K562 (cell line): Measurements from ENCODE around the gene TOR1A. TPM values are rescaled to one million over a fixed set of nuclear protein-coding genes. Genes with fewer than 3 reads are reported as not detected.

ENCODE experiments used
- BDP1 ChIP-seq: IDR thresholded peaks from 3 replicates; pipeline ENCODE4 v1.6.1; 2011; ENCODE audit not compliant: insufficient read length, insufficient read depth
- CC2D1A ChIP-seq: fragments of 450-650 bp; IDR thresholded peaks from 2 replicates; pipeline ENCODE4 v1.6.1; 2017; ENCODE audit warnings: mild to moderate bottlenecking
- CCAR2 ChIP-seq: fragments of 200-400 bp; formaldehyde crosslinking; IDR thresholded peaks from 2 replicates; pipeline ENCODE4 v1.6.1; 2017; ENCODE audit warnings: mild to moderate bottlenecking, low read depth, low read length
- ELK1 ChIP-seq: sonication (generic); formaldehyde crosslinking; IDR thresholded peaks from 2 replicates; pipeline ENCODE4 v1.8.1; 2022; ENCODE audit warnings: missing genetic modification reagents
- EP300 ChIP-seq: IDR thresholded peaks from 2 replicates; pipeline ENCODE4 v1.6.1; 2012; ENCODE audit warnings: low read length, improper control_type of control experiment
- ETS1 ChIP-seq: conservative IDR thresholded peaks from 2 replicates; pipeline ENCODE4 v1.6.1; 2011; ENCODE audit warnings: low read depth, mild to moderate bottlenecking, low read length; ENCODE audit not compliant: control insufficient read depth
- FOSL1 ChIP-seq: fragments of 200-800 bp; sonication (Bioruptor generic); conservative IDR thresholded peaks from 2 replicates; pipeline ENCODE4 v1.6.1; 2016; ENCODE audit warnings: missing genetic modification characterization, missing compliant biosample characterization
- GABPA ChIP-seq: fragments of 200-800 bp; sonication (Bioruptor generic); conservative IDR thresholded peaks from 2 replicates; pipeline ENCODE4 v1.6.1; 2016; ENCODE audit warnings: low read depth, missing genetic modification characterization, missing compliant biosample characterization
- HMG20B ChIP-seq: fragments of 250-450 bp; sonication (Bioruptor Pico); IDR thresholded peaks from 2 replicates; pipeline ENCODE4 v1.5.0; 2021; ENCODE audit warnings: mild to moderate bottlenecking
- HNRNPLL ChIP-seq: fragments of 200-400 bp; formaldehyde crosslinking; IDR thresholded peaks from 2 replicates; pipeline ENCODE4 v1.6.1; 2017; ENCODE audit warnings: low read length, low read depth, mild to moderate bottlenecking; ENCODE audit not compliant: poor library complexity, severe bottlenecking
- IRF2 ChIP-seq: sonication (generic); formaldehyde crosslinking; IDR thresholded peaks from 2 replicates; pipeline ENCODE4 v1.8.1; 2022; ENCODE audit warnings: mild to moderate bottlenecking, missing genetic modification reagents
- MEF2D ChIP-seq: conservative IDR thresholded peaks from 2 replicates; pipeline ENCODE4 v1.6.1; 2016; ENCODE audit warnings: low read depth, missing genetic modification characterization, missing compliant biosample characterization
- NFXL1 ChIP-seq: fragments of 450-650 bp; formaldehyde crosslinking; IDR thresholded peaks from 2 replicates; pipeline ENCODE4 v1.4.0; 2021; ENCODE audit warnings: mild to moderate bottlenecking
- PBX2 ChIP-seq, 2 experiments: IDR thresholded peaks in 1 of 2; conservative IDR thresholded peaks in 1 of 2; 2 replicates each; pipeline ENCODE4 v1.6.1; 2016; ENCODE audit warnings: low read depth in 2 of 2, mild to moderate bottlenecking in 1 of 2, missing compliant biosample characterization in 1 of 2, missing genetic modification characterization in 1 of 2, moderate library complexity in 1 of 2
- RBM39 ChIP-seq: fragments of 200-400 bp; formaldehyde crosslinking; optimal IDR thresholded peaks from 2 replicates; pipeline ENCODE3; 2018; ENCODE audit warnings: low read depth, low read length
- RFX1 ChIP-seq: fragments of 450-650 bp; IDR thresholded peaks from 2 replicates; pipeline ENCODE4 v1.6.1; 2016; ENCODE audit warnings: mild to moderate bottlenecking, moderate library complexity
- SRSF1 ChIP-seq: fragments of 200-400 bp; formaldehyde crosslinking; IDR thresholded peaks from 2 replicates; pipeline ENCODE4 v1.6.1; 2017; ENCODE audit warnings: mild to moderate bottlenecking, low read depth, low read length, moderate library complexity
- TAF9B ChIP-seq: fragments of 450-650 bp; IDR thresholded peaks from 2 replicates; pipeline ENCODE4 v1.6.1; 2018; ENCODE audit warnings: mild to moderate bottlenecking; ENCODE audit not compliant: partially characterized antibody
- TBL1XR1 ChIP-seq, 2 experiments: IDR thresholded peaks; 2 replicates each; pipeline ENCODE4 v1.6.1; 2012; ENCODE audit warnings: improper control_type of control experiment in 2 of 2, low read length in 2 of 2, mild to moderate bottlenecking in 1 of 2
- ZNF398 ChIP-seq: fragments of 250-450 bp; sonication (Bioruptor Pico); IDR thresholded peaks from 2 replicates; pipeline ENCODE4 v1.8.0; 2021; ENCODE audit warnings: moderate library complexity, mild to moderate bottlenecking, inconsistent platforms
- polyA plus RNA-seq, 8 experiments: library from polyadenylated mRNA; depleted of rRNA in 4 of 8; stranded (reverse) in 5 of 8; unstranded in 3 of 8; fragments of >200 nt; fragmentation: Nextera tagmentation in 2 of 8; fragmentation: Illumina TruSeq in 1 of 8; extraction: Ambion mirVana in 2 of 8; extraction: Trizol in 1 of 8; gene quantifications; 2 replicates each; pipeline versions ENCODE4 v1.2.1 to v1.2.3, GENCODE V29; 2011 to 2014; ENCODE audit warnings: inconsistent platforms in 1 of 8, missing spikeins in 1 of 8
- total RNA-seq, 7 experiments: library from RNA; depleted of rRNA in 6 of 7; stranded (reverse); fragments of >200 nt in 6 of 7; fragmentation: Illumina TruSeq in 2 of 7; extraction: Trizol in 2 of 7; gene quantifications; 2 replicates each; pipeline versions ENCODE4 v1.2.1 to v1.2.3, GENCODE V29; 2011 to 2021; ENCODE audit warnings: low replicate concordance in 1 of 7

The TOR1A gene
- total and polyA plus RNA-seq, 9 of the 15 experiments (the other 6 are each of a cell fraction or from before 2014, with no cell fraction given): 4.5 to 85.8 (median 51.3) TPM

- TF ChIP-seq PBX2 (CRISPR knock-in tag; IDR thresholded peaks at IDR 0.05; ENCODE audit: low read depth): no peak
- TF ChIP-seq PBX2 (tag; conservative IDR thresholded peaks at IDR 0.05; ENCODE audit: low read depth): 0 out of 2 replicates have a peak, but pooled peaks have one; percentile 23
- TF ChIP-seq RBM39: no peak
- no peak for TF ChIP-seq SRSF1
- peak; percentile 41 for TF ChIP-seq HNRNPLL
- TF ChIP-seq FOSL1: no peak; the same call in 1 of the 2 replicates
- peak; percentile 97 for TF ChIP-seq GABPA (tag)
- no peak for TF ChIP-seq NFXL1 (CRISPR knock-in tag)
- TF ChIP-seq TBL1XR1 (IDR thresholded peaks at IDR 0.05; ENCODE audit: low read length in 2 of 2): peak; percentile 38 to 72; a peak in 2 of 4 replicates
- TF ChIP-seq IRF2 (CRISPR knock-in tag): no peak
- TF ChIP-seq ELK1 (CRISPR knock-in tag): no peak
- TF ChIP-seq CCAR2: no peak
- no peak for TF ChIP-seq HMG20B (CRISPR knock-in tag)
- no peak for TF ChIP-seq ZNF398 (CRISPR knock-in tag)
- peak; percentile 98 for TF ChIP-seq ETS1
- peak; percentile 44 for TF ChIP-seq EP300
- TF ChIP-seq MEF2D (tag): peak; percentile 87
- TF ChIP-seq TAF9B: no peak
- TF ChIP-seq RFX1: no peak
- peak; percentile 82; the same call in 1 of the 2 replicates for TF ChIP-seq CC2D1A
- TF ChIP-seq BDP1: no peak
Measured at GRCh38 chr9:129823935-129824601, at the start of gene TOR1A (continued).
